CD4-positive, alpha-beta T cell treated with Interleukin-6 at 100 ng/mL for 8 hours (primary cell): ENCODE results near the gene KCNK5.
A peak's percentile ranks its signal among the peaks of the same experiment; 100 is the strongest.

Experiments
- DNase-seq: peaks from one replicate; pipeline ENCODE4 v3.0.0-alpha.2; 2020; ENCODE audit warnings: mixed read lengths, low spot score

KCNK5 gene, protein sequence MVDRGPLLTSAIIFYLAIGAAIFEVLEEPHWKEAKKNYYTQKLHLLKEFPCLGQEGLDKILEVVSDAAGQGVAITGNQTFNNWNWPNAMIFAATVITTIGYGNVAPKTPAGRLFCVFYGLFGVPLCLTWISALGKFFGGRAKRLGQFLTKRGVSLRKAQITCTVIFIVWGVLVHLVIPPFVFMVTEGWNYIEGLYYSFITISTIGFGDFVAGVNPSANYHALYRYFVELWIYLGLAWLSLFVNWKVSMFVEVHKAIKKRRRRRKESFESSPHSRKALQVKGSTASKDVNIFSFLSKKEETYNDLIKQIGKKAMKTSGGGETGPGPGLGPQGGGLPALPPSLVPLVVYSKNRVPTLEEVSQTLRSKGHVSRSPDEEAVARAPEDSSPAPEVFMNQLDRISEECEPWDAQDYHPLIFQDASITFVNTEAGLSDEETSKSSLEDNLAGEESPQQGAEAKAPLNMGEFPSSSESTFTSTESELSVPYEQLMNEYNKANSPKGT

DNA sequence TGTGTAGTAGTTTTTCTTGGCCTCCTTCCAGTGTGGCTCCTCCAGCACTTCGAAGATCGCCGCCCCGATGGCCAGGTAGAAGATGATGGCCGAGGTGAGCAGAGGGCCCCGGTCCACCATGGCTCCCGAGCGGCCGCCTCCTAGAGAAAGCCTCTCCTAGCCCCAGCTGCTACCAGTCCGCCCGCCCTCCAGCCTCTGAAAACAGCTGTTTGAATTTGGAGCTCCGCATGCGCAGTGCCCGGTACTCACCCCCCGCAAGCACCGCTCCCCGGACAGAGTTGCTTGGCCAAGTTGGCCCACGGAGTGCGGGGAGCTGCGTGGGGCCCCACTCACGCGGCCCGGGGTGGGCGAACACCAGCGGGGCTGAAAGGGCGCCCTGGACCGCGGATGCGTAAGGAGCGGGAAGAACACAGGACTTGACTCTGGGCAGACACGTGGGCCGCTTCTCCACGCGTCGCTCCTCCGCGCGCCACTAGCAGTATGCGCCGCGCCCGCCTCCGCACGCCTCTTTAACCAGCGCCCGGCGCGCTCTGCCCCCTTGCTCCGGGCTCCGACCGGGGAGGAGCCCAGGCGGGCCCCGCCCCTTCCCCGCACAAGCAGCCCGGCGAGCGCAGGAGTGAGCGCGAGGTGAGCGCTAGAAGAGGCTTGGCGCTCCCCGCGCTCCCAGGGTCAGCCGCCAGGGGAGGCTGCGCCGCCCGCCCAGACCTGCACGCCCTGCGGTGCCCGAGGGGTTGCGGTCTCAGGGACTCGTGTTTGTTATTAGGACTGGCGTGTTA is at the start of gene KCNK5:
TSS of gene KCNK5 (minus strand) at position 484 of the 776 bp plus-strand sequence. CDS start at position 120, 364 bp downstream.
- DNase-seq, result peak; percentile 57

DNA sequence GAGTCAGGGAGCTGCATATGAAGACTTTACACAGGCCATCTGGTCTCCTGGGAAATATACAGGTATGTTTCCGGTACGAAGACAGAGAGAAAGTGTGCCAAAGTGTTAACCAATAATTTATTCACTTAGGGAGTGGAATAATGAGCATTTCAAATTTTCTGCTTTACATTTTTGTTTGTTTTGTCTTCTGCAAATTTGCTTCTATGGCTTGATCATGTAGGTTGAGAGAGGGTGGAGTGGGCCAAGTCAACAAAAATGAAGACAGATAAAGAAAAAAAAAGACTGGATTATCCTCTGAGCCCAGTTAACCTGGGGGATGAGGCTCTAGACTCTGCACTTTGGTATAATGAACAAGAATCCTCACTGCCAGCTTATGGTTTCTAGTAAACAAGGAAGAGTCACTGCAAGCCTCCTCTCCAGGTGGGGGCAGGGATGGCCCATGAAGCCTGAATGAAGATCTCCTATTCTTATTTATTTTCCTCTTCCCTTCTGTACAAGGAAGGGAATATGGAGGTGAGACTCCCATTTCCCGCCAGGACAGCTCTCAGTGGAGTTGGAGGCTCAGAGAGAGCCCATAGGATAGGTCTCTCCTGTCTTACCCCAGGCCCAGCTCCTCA is 47.2 kb upstream of the KCNK5 start:
- no peak for DNase-seq

DNA sequence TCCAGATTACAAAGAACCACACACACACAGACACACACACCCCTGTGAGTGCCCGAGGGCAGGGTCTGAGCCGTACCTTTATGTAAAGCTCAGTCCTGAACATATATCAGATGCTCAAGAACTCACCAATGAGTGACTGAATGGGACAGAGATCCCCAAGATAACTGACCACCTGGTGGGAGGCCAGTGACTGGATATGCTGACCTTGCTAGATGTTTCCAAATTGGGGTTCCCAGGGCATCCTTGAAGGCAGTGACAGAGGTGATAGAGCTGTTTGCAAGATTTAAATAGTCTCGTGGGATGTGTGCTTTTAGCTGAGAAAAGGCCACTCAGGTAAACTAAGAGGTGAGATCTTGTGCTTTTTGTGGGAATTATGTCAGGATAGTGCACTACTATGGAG is 45.6 kb upstream of the KCNK5 start:
- no peak for DNase-seq

DNA sequence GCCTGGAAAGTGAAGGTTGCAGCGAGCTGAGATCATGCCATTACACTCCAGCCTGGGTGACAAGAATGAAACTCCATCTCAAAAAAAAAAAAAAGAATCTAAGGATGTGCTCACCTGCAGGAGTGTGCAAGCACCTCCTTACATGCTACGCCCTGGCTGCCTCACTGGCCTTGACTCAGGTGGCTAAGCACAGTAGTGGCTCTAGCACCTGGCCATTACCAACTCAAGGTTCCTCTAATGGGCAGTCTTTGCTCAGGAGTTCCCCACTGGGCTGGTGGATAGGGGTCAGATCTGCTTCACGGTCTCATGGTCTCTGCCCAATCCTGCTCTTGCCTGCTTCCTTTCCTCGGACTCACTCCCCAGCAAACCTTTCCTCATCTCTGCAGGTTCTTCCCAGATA is 45.2 kb upstream of the KCNK5 start:
- no peak for DNase-seq

DNA sequence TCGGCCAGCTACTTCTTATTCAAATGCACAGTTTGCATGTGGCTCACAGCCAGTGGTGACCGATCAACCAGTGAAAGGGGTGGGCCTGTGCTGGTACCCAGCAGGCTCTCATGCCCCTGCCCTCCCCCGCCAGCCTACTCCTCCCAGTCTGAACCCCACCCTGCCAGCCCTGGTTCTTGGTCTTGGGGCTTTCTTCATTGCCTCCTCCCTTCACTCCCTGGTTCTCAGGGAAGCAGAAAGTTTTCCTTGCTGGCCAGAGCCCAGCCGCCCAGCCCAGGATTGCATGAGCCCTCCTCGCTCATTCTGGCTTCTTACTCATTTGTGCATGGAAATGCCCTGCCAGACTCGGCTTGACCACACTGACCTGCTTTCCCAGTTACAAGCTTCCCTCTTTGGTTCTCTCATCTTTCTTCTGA is 44.1 kb upstream of the KCNK5 start:
- no peak for DNase-seq

DNA sequence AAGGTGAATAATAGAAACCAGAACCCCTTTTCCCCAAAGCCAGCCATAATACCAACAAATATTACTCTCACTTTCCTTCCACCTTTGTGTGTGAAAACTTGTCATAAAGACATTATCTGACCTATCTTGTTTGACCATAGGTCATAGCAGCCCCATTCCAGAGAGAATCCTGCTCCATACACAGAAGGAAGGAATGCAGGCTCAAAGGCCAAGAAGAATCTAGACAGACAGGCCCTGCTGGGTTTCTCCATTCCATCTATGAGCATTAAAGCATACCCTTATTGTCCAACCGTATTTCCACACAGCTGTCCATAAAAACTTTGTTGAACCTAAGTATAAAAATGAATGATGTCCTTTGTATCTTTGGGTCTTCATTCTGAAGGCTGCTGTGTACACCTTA is 40.7 kb upstream of the KCNK5 start:
- no peak for DNase-seq

DNA sequence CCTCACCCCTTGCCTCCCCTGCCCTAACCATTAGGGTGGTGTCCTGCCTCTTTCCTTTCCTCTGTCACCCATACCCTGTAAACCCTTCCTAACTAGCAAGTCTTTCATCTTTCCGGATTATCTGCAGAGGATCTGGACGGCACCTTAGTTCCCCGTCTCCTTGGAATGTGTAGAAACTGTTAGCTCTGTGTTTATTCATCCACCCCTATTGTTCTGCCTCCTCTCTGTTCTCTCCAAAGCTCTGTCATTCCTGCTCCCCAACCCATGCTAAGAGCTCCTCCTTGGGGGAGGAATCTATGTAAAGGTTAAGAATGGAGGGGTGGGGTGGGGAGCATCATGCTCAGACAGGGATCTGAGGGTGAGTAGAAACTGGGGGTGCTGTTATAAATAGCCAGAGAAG is 39.4 kb upstream of the KCNK5 start:
- no peak for DNase-seq

DNA sequence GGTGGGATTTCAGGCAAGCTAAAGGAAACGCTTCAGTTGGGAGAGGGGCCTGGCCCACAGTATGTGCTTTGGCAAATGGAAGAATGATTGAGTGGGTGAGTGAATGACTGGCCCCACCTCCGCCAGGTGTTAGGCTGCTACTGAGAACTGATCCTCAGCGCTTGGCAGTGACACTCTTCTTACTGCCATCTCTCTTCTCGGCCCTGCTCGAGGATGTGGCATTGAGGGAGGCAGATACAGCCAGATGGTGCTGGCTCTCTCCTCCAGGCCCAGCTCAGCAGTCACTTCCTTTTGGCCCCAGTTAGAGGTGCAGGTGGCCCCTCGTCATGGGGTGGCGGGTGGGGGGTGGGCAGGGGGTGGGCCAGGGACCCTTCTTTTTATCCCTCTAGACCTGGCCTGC is 38.9 kb upstream of the KCNK5 start:
- no peak for DNase-seq

DNA sequence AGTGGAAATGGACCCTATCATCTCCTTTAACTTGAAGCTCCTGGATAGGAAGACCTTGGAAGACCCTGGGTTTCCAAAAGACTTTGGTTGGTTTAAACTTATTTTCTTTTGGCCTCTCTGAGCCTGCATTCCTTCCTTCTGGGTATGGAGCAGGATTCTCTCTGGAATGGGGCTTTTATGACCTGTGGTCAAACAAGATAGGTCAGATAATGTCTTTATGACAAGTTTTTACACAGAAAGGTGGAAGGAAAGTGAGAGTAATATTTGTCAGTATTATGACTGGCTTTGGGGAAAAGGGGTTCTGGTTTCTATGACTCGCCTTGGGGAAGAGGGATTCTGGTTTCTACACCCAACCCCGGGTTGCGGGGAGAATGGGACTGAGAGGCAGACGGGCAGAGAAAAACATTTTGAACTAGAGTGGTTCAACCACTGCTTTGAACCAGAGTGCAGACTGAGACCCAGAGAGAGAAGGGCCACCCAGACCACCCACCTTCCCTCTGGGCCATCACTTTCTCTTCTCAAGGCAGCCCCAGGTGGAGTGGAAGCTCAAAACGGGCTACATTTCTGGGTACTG is 37.6 kb upstream of the KCNK5 start:
- no peak for DNase-seq

DNA sequence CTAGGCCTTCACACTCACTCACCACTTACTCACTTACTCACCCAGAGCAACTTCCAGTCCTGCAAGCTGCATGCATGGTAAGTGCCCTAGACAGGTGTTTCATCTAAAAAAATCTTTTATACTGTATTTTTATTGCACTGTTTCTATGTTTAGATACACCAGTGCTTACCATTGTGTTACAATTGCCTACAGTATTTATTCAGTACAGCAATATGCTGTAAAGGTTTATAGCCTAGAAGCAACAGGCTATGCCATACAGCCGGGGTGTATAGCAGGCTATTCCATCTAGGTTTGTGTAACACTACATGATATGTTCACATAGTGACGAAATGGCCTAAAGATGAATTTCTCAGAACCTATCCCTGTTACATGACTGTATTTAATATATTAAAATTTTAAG is 37.1 kb upstream of the KCNK5 start:
- no peak for DNase-seq

DNA sequence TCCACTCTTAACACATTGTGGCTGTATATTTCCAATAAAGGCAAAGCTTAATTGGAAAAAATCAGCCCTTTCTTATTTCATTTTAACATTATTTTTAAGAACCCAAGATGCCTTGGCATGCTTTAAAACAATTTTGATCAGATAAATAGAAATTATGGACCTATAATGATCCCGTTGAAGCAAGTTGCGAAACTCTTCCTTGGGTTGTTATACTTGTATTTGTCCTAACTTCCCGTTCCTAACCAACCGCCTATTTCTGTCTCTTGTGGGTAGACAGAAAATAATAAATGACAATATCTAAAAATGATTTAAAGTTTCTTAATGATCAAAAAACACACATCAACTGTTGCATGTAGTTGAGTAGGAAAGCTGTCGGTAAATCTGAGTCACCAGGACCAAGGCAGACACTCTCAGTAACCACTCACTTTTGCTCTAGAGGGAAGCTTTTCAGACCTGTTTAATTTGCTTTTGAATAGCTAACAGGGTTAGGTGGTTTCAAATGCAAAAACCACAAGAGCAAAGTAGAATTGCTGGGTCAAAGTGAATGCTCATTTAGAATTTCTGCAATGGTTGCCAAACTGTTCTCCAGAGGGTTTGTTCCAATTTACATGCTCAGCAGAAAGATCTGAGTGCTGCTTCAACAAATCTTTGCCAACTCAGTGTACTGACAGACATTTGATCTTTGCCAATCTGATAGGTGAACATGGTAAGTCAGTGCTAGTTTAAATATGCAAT is 34.2 kb upstream of the KCNK5 start:
- DNase-seq, result no peak

DNA sequence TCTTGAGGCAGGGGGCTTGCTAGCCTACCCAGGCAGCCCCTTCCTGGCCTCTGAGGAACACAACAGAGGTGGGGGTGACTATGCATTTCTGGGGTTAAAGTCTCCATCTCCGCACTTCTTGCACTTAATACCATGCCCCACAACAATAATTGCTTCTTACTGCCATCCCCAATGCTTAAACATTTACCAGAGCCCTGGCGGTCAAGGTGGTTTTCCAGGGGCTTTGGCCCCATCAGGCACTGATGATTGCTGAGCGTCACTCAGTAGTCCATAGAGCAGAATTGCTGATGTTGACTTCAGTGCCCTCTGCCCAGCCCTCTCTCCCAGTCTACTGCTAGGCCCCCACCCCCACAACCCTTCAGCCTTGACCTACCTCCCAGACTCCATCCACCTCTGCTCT is 32.5 kb upstream of the KCNK5 start:
- no peak for DNase-seq

DNA sequence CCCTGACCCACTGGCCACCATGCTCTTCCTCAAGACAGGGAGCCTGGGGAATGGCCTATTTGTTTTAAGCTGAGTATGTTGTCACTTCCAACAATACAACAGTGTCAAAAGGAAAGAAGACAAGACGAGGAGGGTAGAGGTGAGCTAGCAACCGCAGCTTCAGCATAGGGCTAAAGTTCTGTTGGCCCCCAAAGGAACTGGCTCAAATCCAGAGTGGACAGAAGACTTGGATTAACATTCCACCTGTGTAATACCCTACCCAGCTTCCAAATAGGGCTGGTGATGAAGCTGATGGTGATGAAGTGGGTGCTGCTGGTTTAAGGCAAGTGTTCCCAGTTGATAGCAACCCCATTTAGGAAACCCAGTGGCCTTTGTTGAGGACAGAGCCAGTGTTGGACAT is 31.7 kb upstream of the KCNK5 start:
- DNase-seq, result no peak

DNA sequence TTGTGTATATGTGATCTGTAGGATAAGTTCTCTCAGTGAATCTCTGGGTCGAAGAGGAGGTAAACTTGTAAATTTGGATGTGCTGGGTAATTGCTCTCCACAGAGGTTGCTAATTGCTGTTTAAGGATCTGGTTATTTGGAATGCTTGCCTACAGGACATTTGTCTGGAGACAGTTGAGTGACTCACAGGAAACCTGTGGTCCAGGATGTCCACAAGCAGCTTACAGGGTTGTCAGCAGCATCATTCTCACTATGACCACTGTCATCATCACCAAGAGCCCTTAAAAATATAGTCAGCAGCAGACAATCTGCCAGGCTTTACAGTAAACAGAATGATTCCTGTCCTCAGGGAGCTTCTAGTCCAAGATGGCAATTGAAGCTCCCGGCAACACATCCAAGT is 31.2 kb upstream of the KCNK5 start:
- no peak for DNase-seq

DNA sequence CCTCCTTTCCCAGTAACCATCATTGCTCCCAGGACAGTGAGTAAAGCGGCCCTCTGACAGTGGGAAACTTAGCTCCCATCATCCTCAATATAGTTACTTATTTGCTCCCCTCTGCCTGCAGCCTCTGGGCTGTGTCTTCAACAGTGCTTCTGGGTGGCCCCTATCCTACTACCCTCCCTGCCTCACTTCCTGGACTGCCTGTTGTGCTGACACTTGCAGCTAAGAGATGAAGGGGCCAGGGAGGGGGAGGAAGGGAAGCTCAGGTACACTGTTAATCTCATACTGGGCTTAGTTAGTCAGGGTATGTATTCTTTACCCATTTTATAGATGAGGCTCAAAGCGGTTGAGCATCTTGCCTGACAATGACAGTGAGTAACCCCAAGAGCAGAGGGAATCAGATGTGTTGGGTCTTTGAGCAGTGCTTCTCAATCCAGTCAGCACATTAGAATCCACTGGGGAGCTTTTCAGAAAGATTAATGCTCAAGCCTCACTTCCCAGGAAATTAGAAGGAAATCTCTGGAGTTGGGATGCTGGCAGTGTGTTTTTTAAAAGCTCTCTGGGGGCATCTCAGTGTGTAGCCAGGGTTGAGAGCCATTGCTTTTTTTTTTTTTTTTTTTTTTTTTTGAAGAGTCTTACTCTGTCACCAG is 27.1 kb upstream of the KCNK5 start:
- DNase-seq, result no peak

DNA sequence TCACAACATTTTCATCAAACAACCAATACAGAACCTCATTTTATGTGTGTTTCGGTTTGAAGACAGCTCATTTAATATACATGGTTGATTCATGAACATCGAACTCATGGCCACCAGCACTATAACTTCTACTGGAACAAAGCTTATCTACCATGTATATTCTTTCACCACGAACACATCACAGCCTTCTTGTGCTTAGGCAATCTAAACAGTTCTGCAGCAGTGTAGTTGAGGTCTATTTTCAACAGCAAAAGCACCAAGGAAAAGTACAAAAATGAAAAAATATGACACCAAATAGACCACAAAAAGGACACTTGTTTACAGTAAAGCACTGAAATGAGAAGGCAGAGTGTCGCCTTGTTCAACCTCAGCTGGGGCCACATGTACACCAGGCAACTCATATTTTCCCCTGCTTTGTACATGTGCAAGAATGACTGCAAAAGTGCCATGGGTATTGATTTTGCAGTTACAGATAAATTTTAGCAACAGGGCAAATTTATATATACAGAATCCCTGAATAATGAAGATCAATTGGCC is 25.8 kb upstream of the KCNK5 start:
- no peak for DNase-seq

DNA sequence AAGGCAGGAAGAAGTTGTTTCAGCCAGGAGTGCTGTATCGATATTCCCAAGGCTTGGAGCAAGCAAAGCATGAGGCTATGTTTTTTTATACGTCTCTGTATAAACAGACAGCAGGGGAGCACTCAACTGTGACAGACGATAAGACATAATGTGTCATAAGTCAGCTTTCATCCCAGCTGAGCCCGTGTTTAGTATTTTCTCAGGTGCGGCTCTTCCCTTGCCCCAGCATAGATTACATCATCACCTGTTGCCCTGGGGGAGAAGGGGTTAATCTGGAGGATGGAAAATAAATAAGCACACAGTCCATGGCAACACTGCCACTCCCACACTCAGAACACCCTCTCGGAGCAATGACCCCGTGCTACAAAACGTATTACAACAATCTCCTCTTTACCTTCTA is 22.1 kb upstream of the KCNK5 start:
- no peak for DNase-seq

DNA sequence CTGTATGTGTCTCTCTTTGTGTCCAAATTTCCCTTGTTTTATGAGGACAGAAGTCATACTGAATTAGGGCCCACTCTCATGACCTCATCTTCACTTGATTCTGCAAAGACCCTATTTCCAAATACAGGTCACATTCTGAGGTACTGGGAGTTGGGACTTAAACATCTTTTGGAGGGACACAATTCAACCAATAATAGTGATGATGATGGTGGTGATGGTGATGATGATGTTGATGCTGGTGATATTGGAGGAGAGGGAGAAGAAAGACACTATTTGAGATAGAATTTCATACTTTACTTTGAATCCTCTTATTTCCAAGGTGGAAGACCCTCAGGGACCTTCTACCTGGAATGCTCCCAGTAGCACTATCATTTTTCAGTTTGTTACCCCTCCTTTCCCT is 21.2 kb upstream of the KCNK5 start:
- no peak for DNase-seq

DNA sequence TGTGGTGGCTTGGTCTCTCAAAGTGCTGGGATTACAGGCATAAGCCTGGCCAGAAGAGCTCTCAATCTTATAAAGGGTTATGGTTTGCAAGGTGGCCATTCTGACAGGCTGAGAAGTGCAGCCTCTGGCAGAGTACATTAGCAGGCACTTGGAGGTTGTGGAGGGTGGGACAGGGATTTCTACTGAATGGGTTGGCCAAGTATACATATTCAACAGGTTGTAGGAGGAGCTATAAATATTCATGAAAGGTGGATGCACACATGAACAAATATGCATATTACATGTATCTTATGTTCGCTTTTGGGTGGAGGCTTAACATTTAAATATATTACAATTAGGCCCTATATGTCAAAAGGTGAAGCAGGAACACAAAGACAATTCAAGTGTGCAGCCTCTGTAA is 20.0 kb upstream of the KCNK5 start:
- no peak for DNase-seq

DNA sequence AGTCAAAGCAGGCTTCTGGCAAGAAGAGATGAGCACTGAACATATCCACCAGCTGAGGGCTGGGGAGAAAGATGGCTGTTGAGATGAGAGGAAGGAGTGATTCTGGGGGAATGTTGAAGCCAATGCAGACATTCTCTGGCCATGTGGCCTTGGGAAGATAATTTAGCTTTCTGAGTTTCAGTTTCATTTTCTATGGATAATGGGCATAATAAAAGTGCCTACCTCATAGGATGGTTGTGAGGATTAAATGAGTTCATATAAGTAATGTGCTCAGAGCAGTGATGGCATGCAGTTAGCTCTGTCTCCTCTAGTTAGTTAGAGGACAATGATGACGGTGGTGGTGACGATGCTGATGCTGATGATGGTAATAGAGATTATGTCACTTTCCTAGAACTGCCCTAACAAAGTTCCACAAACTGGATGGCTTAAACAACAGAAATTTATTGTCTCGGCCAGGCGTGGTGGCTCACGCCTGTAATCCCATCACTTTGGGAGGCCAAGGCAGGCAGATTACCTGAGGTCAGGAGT is 18.5 kb upstream of the KCNK5 start:
- no peak for DNase-seq

DNA sequence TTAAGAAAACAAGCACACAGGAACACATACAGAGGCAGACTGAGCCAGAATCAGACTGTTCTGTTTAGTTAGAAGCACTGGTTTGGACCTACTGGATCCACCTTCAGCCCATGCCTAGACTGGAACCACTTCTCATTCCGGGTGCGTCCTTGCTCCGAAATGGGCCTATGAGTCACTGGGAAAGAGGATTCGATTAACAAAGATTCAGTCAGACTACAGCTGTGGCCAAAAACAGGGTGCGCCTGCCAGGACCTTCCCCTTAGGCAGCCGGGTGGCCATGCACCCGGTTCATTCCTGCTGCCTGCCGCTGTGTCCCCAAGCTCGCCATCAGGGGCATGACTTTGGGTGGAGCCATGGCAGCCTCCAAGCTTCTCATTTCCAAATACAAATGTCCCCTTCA is 14.5 kb upstream of the KCNK5 start:
- DNase-seq, result no peak
